Pancreas (tissue), 10 donors: ENCODE data around the gene PKP1. TPM values are rescaled to one million over a fixed set of nuclear protein-coding genes. Genes with fewer than 3 reads are reported as not detected.

ENCODE experiments used
- ATAC-seq, 4 donors: fragments of 200-7000 bp; cut with Tn5 transposase; one replicate each; pipeline versions ENCODE4 v1.8.0 to v1.9.1; 2020; ENCODE audit warnings: mild to moderate bottlenecking in 4 of 4, moderate library complexity in 4 of 4
- DNase-seq, 6 donors: peaks; one replicate each; pipeline ENCODE4 v3.0.0-alpha.2; 2020
- FAIRE-seq: peaks from 2 replicates; lab custom pipeline; 2012; peaks lifted over from hg19 to GRCh38; lab: Jason Lieb, UNC
- H3K27ac ChIP-seq, 4 donors: fragments of 200-600 bp; sonication (generic); 1 replicate in 3 of 4; 2 replicates in 1 of 4; pipeline versions ENCODE4 v1.5.0 to v1.8.0; 2020
- H3K27me3 ChIP-seq, 4 donors: fragments of 200-600 bp; one replicate each; pipeline ENCODE4 v1.8.0; 2021
- H3K36me3 ChIP-seq, 3 donors: fragments of 200-600 bp; sonication (generic) in 1 of 3; one replicate each; pipeline versions ENCODE4 v1.5.0 to v1.8.0; 2020 to 2021
- H3K4me1 ChIP-seq, 3 donors: fragments of 200-600 bp; one replicate each; pipeline ENCODE4 v1.8.0; 2021
- H3K4me3 ChIP-seq, 4 donors: fragments of 200-600 bp; sonication (generic) in 2 of 4; one replicate each; pipeline versions ENCODE4 v1.5.0 to v1.8.0; 2020 to 2021
- H3K9me3 ChIP-seq, 4 donors: fragments of 200-600 bp; one replicate each; pipeline ENCODE4 v1.8.0; 2021
- CTCF ChIP-seq, 4 donors: fragments of 200-600 bp; sonication (generic) in 3 of 4; IDR thresholded peaks; one replicate each; pipeline versions ENCODE4 v1.5.0 to v1.8.0; 2021; ENCODE audit warnings: antibody characterized with exemption in 4 of 4
- WGBS, 2 donors: extraction: QIAGEN DNeasy Blood & Tissue Kit; methylation state at CpG; one replicate each; pipeline ENCODE4 v1.1.7; 2013; 5-methylcytosine and 5-hydroxymethylcytosine counted together
- intact Hi-C, 3 donors: fragments of 100-400 bp; cut with DNase I; formaldehyde crosslinking; loops; one replicate each; pipeline versions ENCODE4 v1.11.1 to v1.14.2; 2022
- polyA plus RNA-seq, 2 donors: library from polyadenylated mRNA; stranded (reverse); fragments of 200-250 nt; gene quantifications; one replicate each; pipeline ENCODE4 v1.2.3, GENCODE V29; 2013
- total RNA-seq, 6 donors: library from RNA; stranded (reverse); fragmentation: NEBNext Ultra II Directional in 4 of 6; extraction: Animal tissue kit (Norgen Biotek cat#: 25700) in 4 of 6; gene quantifications; one replicate each; pipeline versions ENCODE4 v1.2.1 to v1.2.4, GENCODE V29; 2021 to 2023
- donor health status: healthy with polysubstance abuse.
- donor health status: DM: no; HTN: no; CAD: no; lungs with moderate emphysema.
- donor health status: DM: no; HTN: no; CAD: no.
- donor health status: control.
- donor health status: control.
- donor health status: Bipolar disorder and iron deficiency.
- donor health status: DM: yes; HTN: yes; CAD: no.
- donor health status: DM: no; HTN: no; CAD: no.
- donor health status: DM: no; HTN: no; CAD: no.
- donor health status: DM: yes; HTN: yes; CAD: no.

The PKP1 gene
- total and polyA plus RNA-seq, 8 donors, result 0.04 to 0.37 (median 0.12) TPM; not detected in 1

- intact Hi-C loops, result no loop called here
- H3K9me3 ChIP-seq, result no peaks in the 10 kb centered on the region
- H3K27ac ChIP-seq, result no peak overlapping the region
- DNase-seq (peak in 2 of 6 donors; percentile 16 to 54), FAIRE-seq (no peak), ATAC-seq (peak in 3 of 4 donors; percentile 27 to 48 (median 30))
- no peak overlapping the region for H3K4me3 ChIP-seq
- H3K4me1 ChIP-seq, result no peaks in the 10 kb centered on the region
- no peaks in the 10 kb centered on the region for H3K27me3 ChIP-seq
- WGBS, 2 donors, result 34 to 36% methylated on average over 12 of the region's 12 CpGs
- TF ChIP-seq CTCF (IDR thresholded peaks at IDR 0.05), result no peak
- H3K36me3 ChIP-seq, result no peaks in the 10 kb centered on the region
Measured at GRCh38 chr1:201268604-201269151, 14.6 kb upstream of the PKP1 start.

DNA sequence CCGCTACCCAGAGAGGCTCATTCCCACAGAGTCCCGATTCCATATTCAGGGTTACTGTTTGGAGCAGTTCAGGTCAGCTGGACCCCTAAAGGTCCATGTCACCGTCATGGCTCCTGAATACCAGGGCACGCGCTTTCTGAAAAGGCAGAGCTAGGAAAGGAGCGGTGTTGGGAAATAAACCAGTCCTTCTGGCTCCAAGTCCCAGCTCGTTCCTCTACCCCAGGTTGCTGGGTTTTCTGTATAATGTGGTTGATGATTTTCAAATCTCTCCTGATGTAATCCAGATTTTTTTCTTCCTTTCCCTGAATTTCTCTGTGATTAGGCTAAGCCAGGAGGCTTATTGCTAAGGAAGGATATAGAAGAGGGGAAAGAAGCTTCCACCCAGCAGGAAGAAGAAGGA lies 14.0 kb upstream of the PKP1 start:
- H3K9me3 ChIP-seq, result no peaks in the 10 kb centered on the region
- WGBS, 2 donors, result 81 to 86% methylated on average over 7 of the region's 7 CpGs
- H3K27ac ChIP-seq, result no peak overlapping the region
- no peak overlapping the region for H3K4me3 ChIP-seq
- no peak for TF ChIP-seq CTCF (IDR thresholded peaks at IDR 0.05)
- no peaks in the 10 kb centered on the region for H3K4me1 ChIP-seq
- intact Hi-C loops, result no loop called here
- ATAC-seq (no peak), DNase-seq (no peak), FAIRE-seq (no peak)
- no peaks in the 10 kb centered on the region for H3K27me3 ChIP-seq
- no peaks in the 10 kb centered on the region for H3K36me3 ChIP-seq

DNA sequence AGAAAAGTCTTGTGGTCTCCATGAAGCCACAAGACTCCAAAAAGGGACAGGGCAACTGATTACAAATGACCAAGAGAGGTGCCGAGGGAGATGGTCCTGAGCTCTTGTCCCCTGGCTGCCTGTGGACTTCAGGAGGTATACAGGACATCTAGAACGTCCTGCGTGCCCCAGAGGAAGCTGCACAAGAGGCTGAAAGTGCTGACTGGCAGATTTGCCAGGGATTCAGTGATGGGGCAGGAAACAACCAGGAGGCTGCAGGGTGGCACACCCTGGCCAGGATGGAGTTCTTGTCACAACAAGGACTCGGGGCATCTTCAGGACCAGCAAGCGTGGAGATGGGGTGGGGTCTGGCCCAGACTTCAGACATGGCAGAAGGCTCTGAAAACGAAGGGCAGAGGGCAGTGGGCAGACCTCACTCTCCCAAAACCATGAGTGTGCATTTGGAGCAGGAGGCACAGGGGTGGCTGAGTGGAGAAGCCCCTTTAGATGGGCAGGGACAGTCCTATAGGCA lies 13.4 kb upstream of the PKP1 start:
- H3K36me3 ChIP-seq, result no peaks in the 10 kb centered on the region
- no peaks in the 10 kb centered on the region for H3K9me3 ChIP-seq
- no peak for TF ChIP-seq CTCF (IDR thresholded peaks at IDR 0.05)
- no peak for FAIRE-seq
- no peaks in the 10 kb centered on the region for H3K27me3 ChIP-seq
- no peak overlapping the region for H3K4me3 ChIP-seq
- WGBS, 2 donors, result 72 to 74% methylated on average over 6 of the region's 6 CpGs
- no peaks in the 10 kb centered on the region for H3K4me1 ChIP-seq
- H3K27ac ChIP-seq, result no peak overlapping the region
- DNase-seq, result peak in 2 of 6 donors; percentile 5 to 35
- intact Hi-C loops, result no loop called here
- no peak for ATAC-seq

DNA sequence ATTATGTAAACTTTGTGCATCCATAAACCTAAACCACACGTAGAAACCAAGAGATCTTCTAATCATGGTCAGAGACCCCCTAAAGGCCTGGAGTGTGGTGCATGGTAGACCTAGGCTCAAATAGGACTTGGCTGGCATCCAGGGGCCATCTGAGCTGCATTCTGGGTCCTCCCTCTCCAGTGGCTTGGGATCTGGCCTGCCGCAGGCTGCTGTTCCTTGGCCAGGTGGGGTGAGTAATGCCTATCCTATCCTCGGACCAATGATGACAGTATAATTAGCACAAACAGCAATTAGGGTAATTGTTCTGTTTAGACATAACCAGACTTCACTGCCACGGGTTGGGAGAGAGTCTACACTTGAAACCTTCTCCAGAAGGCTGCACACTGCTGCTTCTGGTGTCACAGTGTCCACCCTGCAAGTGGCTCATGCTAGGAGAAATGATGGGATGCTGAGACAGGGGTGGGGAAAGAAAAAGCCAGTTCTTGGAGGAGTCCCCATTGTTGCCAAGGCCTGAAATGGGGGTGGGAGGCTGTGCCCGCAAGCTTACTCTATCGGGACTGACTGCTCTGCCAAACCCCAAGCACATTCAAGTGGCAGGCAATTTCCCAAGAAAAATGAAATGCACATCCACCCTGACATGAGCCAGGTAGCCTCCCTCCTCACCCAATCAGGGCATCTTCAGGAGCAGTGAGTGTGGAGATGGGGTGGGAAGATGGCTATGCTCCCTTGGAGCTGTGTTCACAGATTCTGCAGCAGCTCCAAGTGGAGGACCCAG lies 12.5 kb upstream of the PKP1 start:
- FAIRE-seq, result no peak
- WGBS, 2 donors, result 71 to 78% methylated on average over 6 of the region's 6 CpGs

More for the DNA sequence above, 12.5 kb upstream of the PKP1 start:
- H3K27ac ChIP-seq, result no peak overlapping the region
- peak in 1 of 6 donors; percentile 34 for DNase-seq
- no peaks in the 10 kb centered on the region for H3K9me3 ChIP-seq
- no peak for TF ChIP-seq CTCF (IDR thresholded peaks at IDR 0.05)
- no peak for ATAC-seq
- H3K4me1 ChIP-seq, result no peaks in the 10 kb centered on the region
- H3K36me3 ChIP-seq, result no peaks in the 10 kb centered on the region
- no peaks in the 10 kb centered on the region for H3K27me3 ChIP-seq
- intact Hi-C loops, result no loop called here
- H3K4me3 ChIP-seq, result no peak overlapping the region
